ENCODE measurements around the gene SERBP1. TPM values are rescaled to one million over a fixed set of nuclear protein-coding genes. Genes with fewer than 3 reads are reported as not detected.

Gene SERBP1
- total and polyA plus RNA-seq, 2 of the 8 experiments (the other 6 are each of a cell fraction or from before 2014, with no cell fraction given), result 229 to 536 TPM

GRCh38 chr1:67436511-67437055 is 6.4 kb upstream of the SERBP1 start:
- WGBS, 2 experiments (ENCODE audit: extremely low coverage in 1 of 2, insufficient coverage in 1 of 2, insufficient read length in 1 of 2, insufficient replicate concordance in 2 of 2, low coverage in 1 of 2, low lambda C conversion rate in 2 of 2, missing lambda C conversion rate in 1 of 2), result 94% methylated on average over 4 of the region's 4 CpGs; no CpG with 5 or more reads in 1 of the 2 experiments

More at GRCh38 chr1:67436511-67437055, 6.4 kb upstream of the SERBP1 start:
- Histone ChIP-seq H3K4me3 (ENCODE audit: extremely low read depth in 1 of 4, insufficient read depth in 2 of 4, low read depth in 3 of 4, low read length in 4 of 4) (no peak overlapping the region), H2BK20ac (ENCODE audit: low read length) (no peak overlapping the region), H2BK12ac (ENCODE audit: low read depth, low read length) (no peak overlapping the region), H3K27ac (ENCODE audit: low read depth, low read length) (no peak overlapping the region), H3K4me1 (replicated peaks in 1 of 4; ENCODE audit: control insufficient read depth in 3 of 4, insufficient read depth in 4 of 4, low read length in 3 of 4) (peaks cover 0 to 8% (median 1%) of the 10 kb centered on the region in 4 experiments; a peak in 3 of 7 replicates), H3K79me2 (ENCODE audit: control insufficient read depth in 1 of 2, insufficient read depth in 2 of 2, low read length in 2 of 2) (peaks cover 0 to 3% of the 10 kb centered on the region in 2 experiments; a peak in 1 of 4 replicates), H3K9ac (replicated peaks in 1 of 4; ENCODE audit: extremely low read depth in 1 of 4, low read depth in 3 of 4, low read length in 3 of 4) (no peak overlapping the region), H2BK15ac (ENCODE audit: low read length) (no peak overlapping the region), H3K4me2 (ENCODE audit: insufficient read depth in 1 of 2, low read depth in 2 of 2, low read length in 2 of 2) (no peak overlapping the region), H3K79me1 (ENCODE audit: low read depth, low read length) (no peaks in the 10 kb centered on the region), H3K23me2 (ENCODE audit: low read depth, low read length) (no peaks in the 10 kb centered on the region), H3K4ac (replicated peaks; ENCODE audit: insufficient read length, low read depth, low read length) (no peak overlapping the region), H3K27me3 (replicated peaks in 1 of 4; ENCODE audit: control insufficient read depth in 3 of 4, extremely low read depth in 1 of 4, insufficient read depth in 3 of 4, low read length in 3 of 4) (no peaks in the 10 kb centered on the region), H3K9me3 (ENCODE audit: insufficient read depth in 2 of 2, low read depth in 1 of 2, low read length in 1 of 2) (no peaks in the 10 kb centered on the region), H4K8ac (ENCODE audit: extremely low read depth, insufficient read depth, low read length) (no peak overlapping the region), H4K5ac (ENCODE audit: insufficient read length, low read depth, low read length) (no peak overlapping the region), H3K14ac (ENCODE audit: insufficient read length) (no peak overlapping the region), H2AFZ (ENCODE audit: low read length) (no peak overlapping the region), H2BK5ac (ENCODE audit: low read depth, low read length) (no peak overlapping the region), H3K36me3 (ENCODE audit: control insufficient read depth in 2 of 4, insufficient read depth in 4 of 4, low read length in 3 of 4) (no peaks in the 10 kb centered on the region), H3K18ac (ENCODE audit: extremely low read depth, low read length) (no peak overlapping the region), H4K20me1 (replicated peaks in 1 of 2; ENCODE audit: control insufficient read depth in 1 of 2, insufficient read depth in 2 of 2, low read length in 2 of 2) (no peaks in the 10 kb centered on the region), H4K91ac (replicated peaks; ENCODE audit: insufficient read length, low read length) (no peak overlapping the region), H3K56ac (replicated peaks; ENCODE audit: insufficient read length, low read depth, low read length) (no peak overlapping the region), H3K23ac (ENCODE audit: insufficient read length) (no peak overlapping the region), H2AK5ac (ENCODE audit: low read depth, low read length) (no peak overlapping the region), H2BK120ac (replicated peaks; ENCODE audit: low read depth, low read length) (no peak overlapping the region)
- no peak for DNase-seq (ENCODE audit: low read depth in 1 of 2, low spot score in 2 of 2)
- no peak for FAIRE-seq
- TF ChIP-seq ATF3 (IDR thresholded peaks at IDR 0.05; ENCODE audit: insufficient read depth, low read depth, low read length) (no peak), SUZ12 (IDR thresholded peaks at IDR 0.05; ENCODE audit: low read length) (no peak), RFX5 (IDR thresholded peaks at IDR 0.05; ENCODE audit: borderline replicate concordance, low read depth, low read length) (no peak), POLR2A (IDR thresholded peaks at IDR 0.05; ENCODE audit: control extremely low read depth in 1 of 2, low read depth in 2 of 2, low read length in 2 of 2) (no peak), USF2 (IDR thresholded peaks at IDR 0.05; ENCODE audit: low read length) (no peak), NRF1 (IDR thresholded peaks at IDR 0.05; ENCODE audit: low read depth, low read length) (no peak), POLR2AphosphoS5 (IDR thresholded peaks at IDR 0.05; ENCODE audit: low read depth, low read length) (no peak), HDAC2 (IDR thresholded peaks at IDR 0.05; ENCODE audit: borderline replicate concordance in 1 of 2, low read depth in 2 of 2, low read length in 2 of 2) (no peak), CBX5 (IDR thresholded peaks at IDR 0.05; ENCODE audit: low read depth, low read length) (no peak), POU5F1 (IDR thresholded peaks at IDR 0.05; ENCODE audit: low read depth, low read length) (no peak), SIRT6 (IDR thresholded peaks at IDR 0.05; ENCODE audit: low read length) (no peak), SIX5 (IDR thresholded peaks at IDR 0.05; ENCODE audit: low read depth, low read length) (no peak)
- ChIA-PET CTCF (ENCODE audit: partially characterized antibody) (interaction anchor here (0.7 to 1.4 kb wide), 8 partner anchors 21 to 100 kb away, joined by 3 to 5 read pairs (median 3); no protein-coding TSS in a partner anchor), POLR2A (ENCODE audit: partially characterized antibody) (interaction anchor here (1.2 kb wide), 2 partner anchors 23 to 55 kb away, joined by 3 to 4 read pairs; no protein-coding TSS in a partner anchor)
